Hepatocyte (in vitro differentiated cells): ENCODE measurements around the gene ADGRG7.

Experiments
- CTCF ChIP-seq: fragments of 200-600 bp; sonication (generic); IDR thresholded peaks from 2 replicates; pipeline ENCODE4 v1.5.1; 2016; ENCODE audit warnings: antibody characterized with exemption, mild to moderate bottlenecking; ENCODE audit not compliant: poor library complexity
- EZH2 ChIP-seq: fragments of 200-600 bp; sonication (generic); IDR thresholded peaks from 2 replicates; pipeline ENCODE4 v1.6.1; 2016; ENCODE audit warnings: antibody characterized with exemption, mild to moderate bottlenecking, borderline replicate concordance
- EZH2phosphoT487 ChIP-seq: fragments of 200-600 bp; sonication (generic); IDR thresholded peaks from one replicate; pipeline ENCODE4 v1.6.1; 2018; ENCODE audit warnings: antibody characterized with exemption, mild to moderate bottlenecking, low read depth, moderate library complexity; ENCODE audit not compliant: unreplicated experiment, severe bottlenecking

GRCh38 chr3:100719136-100719535, 109.7 kb downstream of the ADGRG7 start:
- no peak for TF ChIP-seq CTCF
- TF ChIP-seq EZH2: no peak
- no peak for TF ChIP-seq EZH2phosphoT487
